ENCODE measurements around the gene CFAP74.

CFAP74 gene

GRCh38 chr1:1926886-1927660 is 76.5 kb downstream of the CFAP74 start:
- no peak for DNase-seq

DNA sequence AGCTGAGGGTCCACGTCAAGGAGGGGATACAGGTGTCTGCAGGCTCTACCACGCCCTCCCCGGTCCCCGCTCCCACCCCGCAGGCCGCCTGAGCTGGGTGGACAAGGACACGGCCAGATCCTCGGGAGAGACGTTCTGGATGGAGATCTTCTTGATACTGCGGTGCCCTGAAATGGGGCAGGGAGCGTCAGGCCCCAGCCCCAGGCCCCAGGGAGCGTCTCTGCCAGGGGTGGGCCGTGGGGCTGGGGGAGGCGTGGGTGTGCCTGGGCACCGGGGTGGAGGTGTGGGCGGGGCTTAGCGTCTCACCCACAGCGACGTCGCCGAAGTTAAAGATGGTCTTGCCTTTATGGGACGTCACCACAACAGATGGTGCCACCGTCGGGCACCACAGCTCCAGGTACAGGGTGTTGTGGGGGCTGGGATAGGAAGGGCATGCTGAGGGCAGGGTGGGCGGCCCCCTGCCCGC is 77.2 kb downstream of the CFAP74 start:
- DNase-seq: no peak

- DNase-seq: no peak
Measured at GRCh38 chr1:1925437-1926345, 77.9 kb downstream of the CFAP74 start.

GRCh38 chr1:1924849-1925248 is 78.7 kb downstream of the CFAP74 start:
- DNase-seq: no peak

GRCh38 chr1:1924386-1924785 is 79.2 kb downstream of the CFAP74 start:
- no peak for DNase-seq

GRCh38 chr1:1922956-1923833 is 80.4 kb downstream of the CFAP74 start:
- DNase-seq: no peak

DNA sequence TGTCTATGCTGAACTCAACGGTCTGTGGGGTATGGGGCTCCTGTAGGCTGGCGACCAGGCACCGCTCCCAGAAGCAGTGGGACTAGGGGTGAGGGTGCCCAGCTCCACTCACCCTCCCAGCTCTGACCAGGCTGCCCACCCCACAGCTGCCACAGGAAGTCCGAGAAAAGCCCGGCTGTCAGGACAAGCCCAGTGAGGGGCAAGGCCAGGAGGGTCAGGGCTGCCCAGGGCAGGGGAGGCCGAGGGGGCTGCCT is 81.0 kb downstream of the CFAP74 start:
- no peak for DNase-seq

GRCh38 chr1:1921901-1922701 is 81.5 kb downstream of the CFAP74 start:
- no peak for DNase-seq

- no peak for DNase-seq
Measured at GRCh38 chr1:1921459-1921862, 82.1 kb downstream of the CFAP74 start.

- DNase-seq: no peak
Measured at GRCh38 chr1:1920608-1921458, 82.8 kb downstream of the CFAP74 start.

DNA sequence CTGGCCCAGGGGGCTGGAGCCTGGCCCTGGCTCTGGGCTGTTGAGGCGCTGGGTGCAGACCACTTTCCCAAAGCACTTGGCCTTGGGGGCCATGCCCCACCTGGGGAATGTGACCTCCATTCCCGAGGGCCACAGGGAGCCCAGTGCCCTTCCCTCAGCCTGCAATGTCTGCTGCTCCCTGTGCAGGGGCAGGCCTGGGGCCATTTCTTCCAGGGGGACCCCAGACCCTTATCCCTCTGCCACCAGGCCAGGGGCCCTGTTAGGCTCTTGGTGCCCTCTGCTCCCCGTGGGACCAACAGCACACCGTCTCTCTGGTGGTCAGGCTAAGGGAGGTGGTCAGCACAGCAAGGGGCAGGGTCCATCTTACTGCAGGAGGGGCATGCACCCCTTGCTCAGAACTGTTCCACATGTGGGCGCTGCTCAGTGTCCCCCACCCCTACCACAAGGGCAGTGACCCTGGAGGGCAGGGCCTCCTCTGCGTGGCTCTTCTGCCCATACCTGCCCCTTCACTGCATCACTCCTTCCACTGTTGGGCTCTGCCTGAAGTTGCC is 83.5 kb downstream of the CFAP74 start:
- DNase-seq: no peak

GRCh38 chr1:1919304-1920056 is 84.1 kb downstream of the CFAP74 start:
- peak; percentile 29 to 62 for DNase-seq

DNA sequence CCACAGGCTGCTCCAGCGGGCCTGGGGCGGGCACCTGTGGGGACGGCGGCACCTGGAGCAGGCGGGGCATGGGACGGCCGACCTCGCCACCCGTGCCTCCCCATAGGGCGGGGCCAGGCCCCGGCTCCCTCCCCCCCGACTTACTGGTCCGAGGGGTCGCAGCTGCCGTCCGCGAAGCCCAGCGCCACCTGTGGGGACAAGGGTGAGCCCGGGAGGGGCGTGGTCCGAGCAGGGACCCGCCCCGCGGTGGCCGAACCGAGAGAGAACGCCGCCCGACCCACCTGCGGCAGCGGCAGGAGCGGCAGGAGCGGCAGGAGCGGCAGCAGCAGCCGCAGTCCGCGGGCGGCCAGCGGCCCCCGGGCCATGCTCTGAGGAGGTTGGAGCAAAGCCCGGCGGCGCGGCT is 84.7 kb downstream of the CFAP74 start, which contains the start of gene TMEM52:
TMEM52 (minus strand) TSS at position 379 of the 403 bp plus-strand sequence; CDS start at position 365, 14 bp downstream.
- DNase-seq: no peak

- no peak for DNase-seq
Measured at GRCh38 chr1:1917995-1918900, 85.3 kb downstream of the CFAP74 start.

- DNase-seq: no peak
Measured at GRCh38 chr1:1917304-1917976, 86.1 kb downstream of the CFAP74 start.

DNA sequence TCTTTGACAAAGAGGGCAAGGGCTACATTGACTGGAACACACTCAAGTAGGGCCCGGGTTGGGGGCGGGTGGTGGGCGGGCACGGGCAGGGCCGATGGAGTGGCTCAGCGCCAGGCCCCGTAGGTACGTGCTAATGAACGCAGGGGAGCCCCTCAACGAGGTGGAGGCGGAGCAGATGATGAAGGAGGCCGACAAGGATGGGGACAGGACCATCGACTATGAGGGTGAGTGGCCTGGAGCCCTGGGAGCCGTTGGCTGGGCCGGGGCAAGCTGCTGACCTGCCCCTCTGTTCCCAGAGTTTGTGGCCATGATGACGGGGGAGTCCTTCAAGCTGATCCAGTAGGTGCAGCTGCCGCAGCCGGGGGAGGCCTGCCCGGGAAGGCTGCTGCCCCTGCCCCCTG is 86.7 kb downstream of the CFAP74 start:
- no peak for DNase-seq

- no peak for DNase-seq
Measured at GRCh38 chr1:1915911-1916840, 87.4 kb downstream of the CFAP74 start.

Data from SW 1271 (cell line).